GM18861 (cell line): ENCODE data around the gene PKMYT1.
"Not testable (repeated sequence)": the region's sequence is repeated elsewhere in the genome, so short reads cannot be mapped to it uniquely, and the experiment has no call there.

Experiments
- ATAC-seq: cut with Tn5 transposase; IDR thresholded peaks from one replicate; pipeline ENCODE4 v1.9.1; 2021; ENCODE audit not compliant: unreplicated experiment

PKMYT1 gene

GRCh38 chr16:2962334-2963073 is 17.7 kb downstream of the PKMYT1 start:
- ATAC-seq: no peak

GRCh38 chr16:2960183-2961010 is 19.8 kb downstream of the PKMYT1 start:
- no peak for ATAC-seq

GRCh38 chr16:2959206-2959605 is 21.0 kb downstream of the PKMYT1 start:
- no peak for ATAC-seq

GRCh38 chr16:2956579-2956956 is 23.7 kb downstream of the PKMYT1 start:
- no peak for ATAC-seq

GRCh38 chr16:2955779-2956578 is 24.3 kb downstream of the PKMYT1 start:
- ATAC-seq: no peak

GRCh38 chr16:2955438-2955778 is 24.8 kb downstream of the PKMYT1 start:
- no peak for ATAC-seq

GRCh38 chr16:2954656-2955381 is 25.4 kb downstream of the PKMYT1 start:
- ATAC-seq: no peak

GRCh38 chr16:2953706-2954627 is 26.3 kb downstream of the PKMYT1 start:
- ATAC-seq: no peak

- no peak for ATAC-seq
Measured at GRCh38 chr16:2952679-2953078, 27.6 kb downstream of the PKMYT1 start.

GRCh38 chr16:2950773-2951172 is 29.5 kb downstream of the PKMYT1 start:
- no peak for ATAC-seq

GRCh38 chr16:2950353-2950724 is 29.9 kb downstream of the PKMYT1 start:
- no peak for ATAC-seq

- no peak for ATAC-seq
Measured at GRCh38 chr16:2949705-2950352, 30.4 kb downstream of the PKMYT1 start.

- no peak for ATAC-seq
Measured at GRCh38 chr16:2948807-2949704, 31.2 kb downstream of the PKMYT1 start.

- ATAC-seq: no peak
Measured at GRCh38 chr16:2946649-2947048, 33.6 kb downstream of the PKMYT1 start.

GRCh38 chr16:2943716-2944115 is 36.5 kb downstream of the PKMYT1 start:
- not testable (repeated sequence) for ATAC-seq

GRCh38 chr16:2942045-2942444 is 38.2 kb downstream of the PKMYT1 start:
- ATAC-seq: no peak

- no peak for ATAC-seq
Measured at GRCh38 chr16:2939968-2940367, 40.3 kb downstream of the PKMYT1 start.

GRCh38 chr16:2938206-2938605 is 42.0 kb downstream of the PKMYT1 start:
- ATAC-seq: no peak
